GM12872 (cell line): ENCODE results near the gene SCGB1D1.

Source experiments
- TF ChIP-seq, protein P1 (sequence below): IDR thresholded peaks from 3 replicates; pipeline ENCODE4 v1.5.1; 2011; ENCODE audit warnings: low read depth, mild to moderate bottlenecking, low read length, moderate library complexity; ENCODE audit not compliant: insufficient read depth

Gene SCGB1D1

DNA sequence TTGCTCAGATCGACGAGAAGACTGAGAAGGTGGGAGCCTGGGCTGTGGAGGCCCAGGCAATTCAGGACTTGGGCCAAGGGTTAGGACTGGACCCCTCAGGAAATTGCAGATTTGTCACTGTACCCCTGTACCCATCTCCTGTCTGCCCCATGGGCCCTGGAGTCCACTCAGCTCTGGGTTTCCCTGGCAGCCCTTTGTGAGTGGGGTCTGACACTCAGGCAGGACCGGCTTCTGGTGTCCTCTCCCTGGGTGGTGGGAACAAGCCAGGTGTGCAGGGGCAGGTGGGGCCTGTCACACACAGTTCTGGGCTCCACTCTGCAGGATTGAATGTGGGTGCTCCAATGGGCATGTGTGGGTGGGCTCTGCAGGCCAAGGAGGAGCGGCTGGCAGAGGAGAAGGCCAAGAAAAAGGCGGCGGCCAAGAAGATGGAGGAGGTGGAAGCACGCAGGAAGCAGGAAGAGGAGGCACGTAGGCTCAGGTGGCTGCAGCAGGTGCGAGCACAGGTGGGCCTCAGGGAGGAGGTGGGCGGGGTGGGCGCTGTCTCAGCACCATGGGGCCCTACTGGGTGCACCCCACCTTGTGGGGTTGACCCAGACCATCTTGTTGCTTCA is 44.6 kb upstream of the SCGB1D1 start:
- TF ChIP-seq, protein P1, sequence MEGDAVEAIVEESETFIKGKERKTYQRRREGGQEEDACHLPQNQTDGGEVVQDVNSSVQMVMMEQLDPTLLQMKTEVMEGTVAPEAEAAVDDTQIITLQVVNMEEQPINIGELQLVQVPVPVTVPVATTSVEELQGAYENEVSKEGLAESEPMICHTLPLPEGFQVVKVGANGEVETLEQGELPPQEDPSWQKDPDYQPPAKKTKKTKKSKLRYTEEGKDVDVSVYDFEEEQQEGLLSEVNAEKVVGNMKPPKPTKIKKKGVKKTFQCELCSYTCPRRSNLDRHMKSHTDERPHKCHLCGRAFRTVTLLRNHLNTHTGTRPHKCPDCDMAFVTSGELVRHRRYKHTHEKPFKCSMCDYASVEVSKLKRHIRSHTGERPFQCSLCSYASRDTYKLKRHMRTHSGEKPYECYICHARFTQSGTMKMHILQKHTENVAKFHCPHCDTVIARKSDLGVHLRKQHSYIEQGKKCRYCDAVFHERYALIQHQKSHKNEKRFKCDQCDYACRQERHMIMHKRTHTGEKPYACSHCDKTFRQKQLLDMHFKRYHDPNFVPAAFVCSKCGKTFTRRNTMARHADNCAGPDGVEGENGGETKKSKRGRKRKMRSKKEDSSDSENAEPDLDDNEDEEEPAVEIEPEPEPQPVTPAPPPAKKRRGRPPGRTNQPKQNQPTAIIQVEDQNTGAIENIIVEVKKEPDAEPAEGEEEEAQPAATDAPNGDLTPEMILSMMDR = no peak

DNA sequence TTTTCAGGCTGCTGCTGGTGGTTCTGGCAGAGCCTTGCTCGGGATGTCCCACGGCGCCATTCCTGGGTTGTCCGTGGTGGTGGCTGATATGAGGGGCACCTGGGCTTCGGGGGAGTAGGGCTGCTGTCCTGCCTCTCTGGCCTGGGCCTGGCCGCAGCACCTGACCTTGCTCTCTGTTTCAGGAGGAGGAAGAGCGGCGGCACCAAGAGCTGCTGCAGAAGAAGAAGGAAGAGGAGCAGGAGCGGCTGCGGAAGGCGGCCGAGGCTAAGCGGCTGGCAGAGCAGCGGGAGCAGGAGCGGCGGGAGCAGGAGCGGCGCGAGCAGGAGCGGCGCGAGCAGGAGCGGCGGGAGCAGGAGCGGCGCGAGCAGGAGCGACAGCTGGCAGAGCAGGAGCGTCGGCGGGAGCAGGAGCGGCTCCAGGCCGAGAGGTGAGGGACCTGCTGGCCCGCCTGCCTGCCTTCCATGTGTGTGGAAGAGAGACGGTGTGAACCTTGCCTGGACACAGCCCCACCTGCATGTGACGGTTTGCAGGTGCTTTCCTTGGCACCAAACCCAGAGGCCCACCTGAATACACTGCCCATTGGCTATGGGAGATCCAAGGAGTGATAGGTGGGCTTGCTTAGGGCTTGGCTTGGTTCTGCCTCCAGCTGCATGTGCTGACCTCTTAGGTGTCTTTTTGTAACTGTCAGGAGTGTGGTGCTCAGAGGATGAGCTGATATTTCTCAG is 43.4 kb upstream of the SCGB1D1 start:
- TF ChIP-seq, protein P1 = no peak

DNA sequence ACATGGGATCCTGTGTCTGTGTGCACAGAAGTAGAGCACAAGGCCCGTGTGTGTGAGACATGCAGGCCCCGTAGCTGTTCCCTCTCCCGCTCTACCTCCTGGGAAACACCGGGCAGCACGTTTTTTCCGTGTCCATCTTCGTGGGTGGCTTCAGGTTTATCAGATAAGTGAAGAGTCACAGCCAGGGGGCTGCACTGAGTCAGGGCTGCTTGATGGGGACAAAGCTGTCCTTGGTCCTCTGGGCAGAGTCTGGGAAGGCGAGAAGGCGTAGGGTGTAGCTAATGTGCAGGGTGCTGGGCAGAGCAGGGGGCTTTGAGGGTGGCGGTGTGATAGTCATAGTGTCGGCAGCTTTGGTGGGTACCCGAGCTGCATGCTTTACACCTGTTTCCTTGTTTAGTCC is 42.5 kb upstream of the SCGB1D1 start:
- TF ChIP-seq, protein P1 = no peak

DNA sequence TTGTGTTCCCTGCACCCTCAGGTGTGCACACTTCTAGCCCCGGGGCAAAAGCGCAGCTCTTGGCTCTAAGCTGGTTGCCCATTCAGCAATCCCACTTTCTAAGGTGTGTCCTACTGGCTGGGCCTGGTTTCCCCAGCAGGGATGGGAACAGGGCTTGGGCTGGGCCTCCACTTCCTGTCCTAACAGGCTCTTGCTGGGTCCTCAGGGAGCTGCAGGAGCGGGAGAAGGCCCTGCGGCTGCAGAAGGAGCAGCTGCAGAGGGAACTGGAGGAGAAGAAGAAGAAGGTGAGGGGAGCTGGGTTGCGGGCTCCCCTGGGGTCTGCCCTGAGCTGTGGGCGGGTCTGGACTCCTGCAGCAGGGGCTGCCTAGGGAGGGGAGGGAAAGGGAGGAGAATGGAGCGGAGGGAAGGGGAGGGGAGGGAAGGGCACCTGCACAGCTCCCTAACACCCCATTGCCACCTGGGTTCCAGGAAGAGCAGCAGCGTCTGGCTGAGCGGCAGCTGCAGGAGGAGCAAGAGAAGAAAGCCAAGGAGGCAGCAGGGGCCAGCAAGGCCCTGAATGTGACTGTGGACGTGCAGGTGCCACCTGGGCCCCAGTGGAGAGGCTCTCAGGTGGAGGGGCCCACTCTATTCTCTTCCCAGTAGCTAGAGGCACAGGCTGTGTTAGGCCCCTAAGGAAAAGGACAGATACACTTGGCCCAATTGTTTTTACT is 41.6 kb upstream of the SCGB1D1 start:
- TF ChIP-seq, protein P1 = no peak

DNA sequence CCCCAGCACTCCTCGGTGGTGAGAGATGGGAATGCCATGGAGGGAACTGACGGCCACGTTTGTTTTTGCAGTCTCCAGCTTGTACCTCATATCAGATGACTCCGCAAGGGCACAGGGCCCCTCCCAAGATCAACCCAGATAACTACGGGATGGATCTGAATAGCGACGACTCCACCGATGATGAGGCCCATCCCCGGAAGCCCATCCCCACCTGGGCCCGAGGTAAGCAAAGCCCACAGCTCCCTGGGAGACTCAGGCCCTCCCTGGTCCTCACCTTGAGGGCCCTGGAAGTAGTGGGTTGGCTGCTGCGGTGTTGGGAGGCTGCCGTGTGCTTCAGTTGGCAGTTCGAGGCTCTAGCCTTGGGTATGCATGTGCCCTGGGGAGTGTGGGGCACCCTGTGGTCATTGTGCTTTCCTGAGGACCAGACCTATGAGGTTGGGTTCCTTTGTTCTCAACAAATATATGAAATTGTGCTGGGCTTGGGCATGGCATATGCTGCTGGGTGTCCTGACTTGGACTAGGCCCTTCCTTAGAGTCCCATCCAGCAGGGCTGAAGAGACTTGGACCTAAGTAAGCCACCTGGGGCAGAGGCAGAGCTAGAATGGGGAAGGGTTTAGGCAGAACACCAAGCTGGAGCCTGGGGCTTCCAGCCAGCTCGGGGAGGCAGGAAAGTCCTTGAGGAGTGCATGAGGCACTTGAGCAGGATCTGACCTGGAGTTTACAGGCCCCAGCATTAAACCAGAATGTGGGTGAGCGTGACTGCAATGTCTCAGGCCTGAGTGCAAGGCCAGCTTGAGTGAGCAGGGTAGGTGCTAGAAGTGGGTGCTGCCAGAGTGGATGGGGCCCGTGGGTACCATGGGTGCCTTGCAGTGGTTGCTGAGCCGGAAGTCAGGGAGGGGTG is 39.8 kb upstream of the SCGB1D1 start:
- TF ChIP-seq, protein P1 = no peak

DNA sequence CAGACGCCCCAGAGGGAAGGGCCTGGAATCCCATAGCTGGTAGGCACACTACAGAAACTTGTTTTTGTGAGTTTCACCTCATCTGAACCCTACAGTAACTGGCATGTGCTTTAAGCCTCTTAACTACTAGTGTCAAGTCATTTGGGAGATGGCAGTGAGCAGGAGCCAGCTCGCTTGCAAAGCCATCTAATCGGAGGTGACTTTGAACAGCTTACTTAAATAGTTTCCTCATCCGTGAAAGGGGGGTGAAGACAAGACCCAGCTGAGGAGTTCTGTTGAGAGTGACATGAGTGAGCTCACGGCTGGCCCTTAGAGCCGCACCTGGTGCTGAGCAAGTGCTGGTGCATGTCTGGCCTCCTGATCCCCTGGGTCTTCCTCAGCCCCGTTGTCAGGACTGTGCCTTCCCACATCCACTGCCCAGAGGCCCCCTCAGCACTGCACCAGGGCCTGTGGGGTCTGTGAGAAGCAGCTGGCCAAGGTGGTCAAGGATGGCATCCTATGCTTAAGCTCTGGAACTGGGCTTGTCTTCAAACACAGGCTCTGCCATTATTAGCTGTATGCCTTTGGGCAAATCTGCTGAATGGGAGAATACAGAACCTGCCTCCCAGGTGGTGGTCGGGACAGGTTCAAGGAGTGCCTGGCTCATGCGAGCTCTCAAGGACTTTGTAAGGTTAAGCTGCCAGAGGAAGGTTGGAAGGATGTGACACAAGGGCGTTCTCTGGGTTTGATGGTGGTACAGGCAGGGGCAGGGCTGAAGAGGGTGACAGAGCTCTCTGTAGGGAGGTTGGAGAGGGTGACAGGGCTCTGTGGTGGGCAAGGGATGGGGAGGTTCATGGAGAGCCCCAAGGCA is 38.9 kb upstream of the SCGB1D1 start:
- TF ChIP-seq, protein P1 = no peak
